Measurements from ENCODE around the gene RAD51B. TPM values are rescaled to one million over a fixed set of nuclear protein-coding genes. Genes with fewer than 3 reads are reported as not detected.

RAD51B gene
- total and polyA plus RNA-seq, 2 experiments from 2014 or later = 10.1 to 18.0 TPM

DNA sequence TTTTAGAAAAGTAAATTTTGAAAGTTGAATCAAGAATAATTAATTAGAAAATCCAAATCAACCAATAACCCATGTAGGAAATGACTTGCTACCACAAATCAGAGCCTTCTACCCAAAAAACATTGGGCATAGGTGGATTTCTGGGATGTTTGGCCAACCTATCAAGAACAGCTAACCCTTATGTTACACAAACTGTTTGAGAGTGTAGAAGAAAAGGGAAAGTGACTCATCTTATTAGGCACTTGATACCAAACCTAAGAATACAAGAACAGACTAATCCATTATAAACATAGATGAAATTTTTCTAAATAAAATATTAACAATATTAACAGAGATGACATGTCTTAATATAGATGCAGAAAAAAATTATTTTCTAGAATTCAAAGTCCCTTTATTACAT, 712.9 kb downstream of the RAD51B start:
- H3K36me3 ChIP-seq (replicated peaks; ENCODE audit: insufficient read depth, low read depth) = no peaks in the 10 kb centered on the region
- H3K9me2 ChIP-seq (replicated peaks; ENCODE audit: insufficient read depth) = no peaks in the 10 kb centered on the region
- H3K4me2 ChIP-seq = no peak overlapping the region
- H2AFZ ChIP-seq = no peak overlapping the region
- no peak for TF ChIP-seq EZH2 (IDR thresholded peaks at IDR 0.05; ENCODE audit: borderline replicate concordance)
- no peak for TF ChIP-seq EZH2phosphoT487 (IDR thresholded peaks at IDR 0.05; ENCODE audit: low read depth, severe bottlenecking, unreplicated experiment)
- TF ChIP-seq, protein P1, sequence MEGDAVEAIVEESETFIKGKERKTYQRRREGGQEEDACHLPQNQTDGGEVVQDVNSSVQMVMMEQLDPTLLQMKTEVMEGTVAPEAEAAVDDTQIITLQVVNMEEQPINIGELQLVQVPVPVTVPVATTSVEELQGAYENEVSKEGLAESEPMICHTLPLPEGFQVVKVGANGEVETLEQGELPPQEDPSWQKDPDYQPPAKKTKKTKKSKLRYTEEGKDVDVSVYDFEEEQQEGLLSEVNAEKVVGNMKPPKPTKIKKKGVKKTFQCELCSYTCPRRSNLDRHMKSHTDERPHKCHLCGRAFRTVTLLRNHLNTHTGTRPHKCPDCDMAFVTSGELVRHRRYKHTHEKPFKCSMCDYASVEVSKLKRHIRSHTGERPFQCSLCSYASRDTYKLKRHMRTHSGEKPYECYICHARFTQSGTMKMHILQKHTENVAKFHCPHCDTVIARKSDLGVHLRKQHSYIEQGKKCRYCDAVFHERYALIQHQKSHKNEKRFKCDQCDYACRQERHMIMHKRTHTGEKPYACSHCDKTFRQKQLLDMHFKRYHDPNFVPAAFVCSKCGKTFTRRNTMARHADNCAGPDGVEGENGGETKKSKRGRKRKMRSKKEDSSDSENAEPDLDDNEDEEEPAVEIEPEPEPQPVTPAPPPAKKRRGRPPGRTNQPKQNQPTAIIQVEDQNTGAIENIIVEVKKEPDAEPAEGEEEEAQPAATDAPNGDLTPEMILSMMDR (IDR thresholded peaks at IDR 0.05; ENCODE audit: poor library complexity) = no peak
- no peak overlapping the region for H3K27ac ChIP-seq
- H3K79me2 ChIP-seq = no peaks in the 10 kb centered on the region
- H3K4me3 ChIP-seq = no peak overlapping the region
- H3K27me3 ChIP-seq = no peaks in the 10 kb centered on the region
- peaks cover 13% of the 10 kb centered on the region for H3K9me3 ChIP-seq (ENCODE audit: low read depth)
- H3K4me1 ChIP-seq (ENCODE audit: insufficient read depth) = no peaks in the 10 kb centered on the region
- no peaks in the 10 kb centered on the region for H4K20me1 ChIP-seq (ENCODE audit: insufficient read depth, poor library complexity, severe bottlenecking)
- DNase-seq (ENCODE audit: low spot score) = no peak

GRCh38 chr14:68534276-68534675, 714.7 kb downstream of the RAD51B start:
- DNase-seq (ENCODE audit: low spot score) = no peak
- Histone ChIP-seq H3K4me3 (no peak overlapping the region), H3K36me3 (replicated peaks; ENCODE audit: insufficient read depth, low read depth) (no peaks in the 10 kb centered on the region), H3K9me2 (replicated peaks; ENCODE audit: insufficient read depth) (no peaks in the 10 kb centered on the region), H2AFZ (no peak overlapping the region), H3K9me3 (ENCODE audit: low read depth) (peaks cover 11% of the 10 kb centered on the region), H3K79me2 (no peaks in the 10 kb centered on the region), H3K27me3 (no peaks in the 10 kb centered on the region), H4K20me1 (ENCODE audit: insufficient read depth, poor library complexity, severe bottlenecking) (no peaks in the 10 kb centered on the region), H3K4me1 (ENCODE audit: insufficient read depth) (peaks cover 8% of the 10 kb centered on the region), H3K4me2 (no peak overlapping the region), H3K27ac (no peak overlapping the region)
- whole genome bisulfite sequencing (ENCODE audit: low lambda C conversion rate, missing lambda C conversion rate) = 99% methylated on average over 3 of the region's 3 CpGs
- TF ChIP-seq, protein P1 (IDR thresholded peaks at IDR 0.05; ENCODE audit: poor library complexity) = no peak
- TF ChIP-seq EZH2 (IDR thresholded peaks at IDR 0.05; ENCODE audit: borderline replicate concordance) (no peak), EZH2phosphoT487 (IDR thresholded peaks at IDR 0.05; ENCODE audit: low read depth, severe bottlenecking, unreplicated experiment) (no peak)

DNA sequence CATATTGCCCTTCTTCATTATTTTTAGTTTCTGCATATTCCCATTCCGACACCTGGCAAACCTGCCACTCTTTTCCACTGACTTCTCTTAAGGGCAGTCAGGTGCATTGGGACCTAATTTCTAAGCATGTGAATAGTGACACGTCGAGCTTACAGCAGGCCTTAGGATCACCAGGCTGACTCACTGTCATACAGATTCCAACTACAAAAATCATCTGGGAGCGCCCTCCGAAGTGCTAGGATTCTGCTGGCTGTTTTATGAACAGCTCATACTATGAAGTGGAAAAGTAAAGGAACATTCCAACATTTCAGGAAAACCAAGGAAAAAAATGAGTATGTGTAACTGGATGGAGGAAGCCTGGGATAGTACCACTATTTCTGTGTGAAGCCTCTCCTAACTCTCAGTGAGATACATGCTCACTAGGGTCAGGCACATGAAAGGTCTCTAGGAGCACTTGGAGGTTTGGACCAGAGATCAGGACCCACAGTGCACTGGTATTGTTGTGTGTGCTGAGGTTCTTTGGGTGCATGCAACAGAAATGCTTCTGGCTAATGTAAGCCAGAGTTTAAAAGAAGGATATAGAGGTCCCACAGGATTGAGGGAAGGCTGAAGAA, 715.9 kb downstream of the RAD51B start:
- H4K20me1 ChIP-seq (ENCODE audit: insufficient read depth, poor library complexity, severe bottlenecking) = no peaks in the 10 kb centered on the region
- no peak overlapping the region for H3K4me3 ChIP-seq
- H3K27me3 ChIP-seq = no peaks in the 10 kb centered on the region
- H3K36me3 ChIP-seq (replicated peaks; ENCODE audit: insufficient read depth, low read depth) = no peaks in the 10 kb centered on the region
- peaks cover 8% of the 10 kb centered on the region for H3K4me1 ChIP-seq (ENCODE audit: insufficient read depth)
- no peak for DNase-seq (ENCODE audit: low spot score)
- H3K27ac ChIP-seq = no peak overlapping the region
- H2AFZ ChIP-seq = no peak overlapping the region
- H3K79me2 ChIP-seq = no peaks in the 10 kb centered on the region
- H3K4me2 ChIP-seq = no peak overlapping the region
- no peaks in the 10 kb centered on the region for H3K9me2 ChIP-seq (replicated peaks; ENCODE audit: insufficient read depth)
- TF ChIP-seq EZH2phosphoT487 (IDR thresholded peaks at IDR 0.05; ENCODE audit: low read depth, severe bottlenecking, unreplicated experiment) (no peak), EZH2 (IDR thresholded peaks at IDR 0.05; ENCODE audit: borderline replicate concordance) (no peak)
- TF ChIP-seq, protein P1 (IDR thresholded peaks at IDR 0.05; ENCODE audit: poor library complexity) = no peak
- H3K9me3 ChIP-seq (ENCODE audit: low read depth) = peaks cover 4% of the 10 kb centered on the region
- 87% methylated on average over 5 of the region's 5 CpGs for WGBS (ENCODE audit: low lambda C conversion rate, missing lambda C conversion rate)

All from hepatocyte (in vitro differentiated cells).